ENCODE measurements around the gene DNAJC1.
"Not testable (repeated sequence)": the region's sequence is repeated elsewhere in the genome, so short reads cannot be mapped to it uniquely, and the experiment has no call there.

Gene DNAJC1

GRCh38 chr10:21728618-21729017, 274.9 kb downstream of the DNAJC1 start:
- no peak for DNase-seq (ENCODE audit: low read depth, low spot score)

GRCh38 chr10:21727452-21728168, 275.9 kb downstream of the DNAJC1 start:
- no peak for DNase-seq (ENCODE audit: low read depth, low spot score)

- DNase-seq (ENCODE audit: low read depth, low spot score) = no peak
Observed at GRCh38 chr10:21726601-21727225, 276.8 kb downstream of the DNAJC1 start.

- DNase-seq (ENCODE audit: low read depth, low spot score) = no peak
Observed at GRCh38 chr10:21724687-21725367, 278.7 kb downstream of the DNAJC1 start.

- DNase-seq (ENCODE audit: low read depth, low spot score) = no peak
Observed at GRCh38 chr10:21724020-21724589, 279.4 kb downstream of the DNAJC1 start.

GRCh38 chr10:21722209-21722608, 281.3 kb downstream of the DNAJC1 start:
- no peak for DNase-seq (ENCODE audit: low read depth, low spot score)

- no peak for DNase-seq (ENCODE audit: low read depth, low spot score)
Observed at GRCh38 chr10:21721000-21721665, 282.4 kb downstream of the DNAJC1 start.

- no peak for DNase-seq (ENCODE audit: low read depth, low spot score)
Observed at GRCh38 chr10:21720090-21720489, 283.4 kb downstream of the DNAJC1 start.

- DNase-seq (ENCODE audit: low read depth, low spot score) = no peak
Observed at GRCh38 chr10:21719502-21719901, 284.0 kb downstream of the DNAJC1 start.

- DNase-seq (ENCODE audit: low read depth, low spot score) = not testable (repeated sequence)
Observed at GRCh38 chr10:21717437-21718054, 286.0 kb downstream of the DNAJC1 start.

- no peak for DNase-seq (ENCODE audit: low read depth, low spot score)
Observed at GRCh38 chr10:21715531-21716195, 287.9 kb downstream of the DNAJC1 start.

- DNase-seq (ENCODE audit: low read depth, low spot score) = no peak
Observed at GRCh38 chr10:21712975-21713374, 290.6 kb downstream of the DNAJC1 start.

- DNase-seq (ENCODE audit: low read depth, low spot score) = no peak
Observed at GRCh38 chr10:21707498-21707897, 296.0 kb downstream of the DNAJC1 start.

Measured in iPS DF 19.7 (cell line).